Muscle of arm (tissue), 12 donors: ENCODE measurements around the gene BSND. TPM values are rescaled to one million over a fixed set of nuclear protein-coding genes. Genes with fewer than 3 reads are reported as not detected.
A peak's percentile ranks its signal among the peaks of the same experiment; 100 is the strongest.
"Not testable (repeated sequence)": the region's sequence is repeated elsewhere in the genome, so short reads cannot be mapped to it uniquely, and the experiment has no call there.

Source experiments
- DNase-seq: peaks from one replicate; pipeline ENCODE4 v3.0.0-alpha.2; 2013
- polyA plus RNA-seq, 12 donors: library from polyadenylated mRNA; unstranded; fragments of 120-200 nt; gene quantifications; one replicate each; pipeline ENCODE4 v1.2.1, GENCODE V29; 2013; ENCODE audit not compliant: insufficient read length in 12 of 12

BSND gene
- polyA plus RNA-seq, 12 donors, result 0.03 to 0.07 (median 0.05) TPM; not detected in 6

GRCh38 chr1:55015731-55016620 lies 17.2 kb downstream of the BSND start:
- DNase-seq, result no peak

GRCh38 chr1:55018395-55018794 lies 19.7 kb downstream of the BSND start:
- DNase-seq, result no peak

GRCh38 chr1:55021942-55022546 lies 23.3 kb downstream of the BSND start:
- peak; percentile 72 for DNase-seq

GRCh38 chr1:55024163-55024562 lies 25.4 kb downstream of the BSND start:
- not testable (repeated sequence) for DNase-seq

- not testable (repeated sequence) for DNase-seq
Measured at GRCh38 chr1:55026682-55027081, 27.9 kb downstream of the BSND start.

GRCh38 chr1:55031098-55031497 lies 32.4 kb downstream of the BSND start:
- not testable (repeated sequence) for DNase-seq

- DNase-seq, result no peak
Measured at GRCh38 chr1:55033265-55033614, 34.5 kb downstream of the BSND start.

- DNase-seq, result no peak
Measured at GRCh38 chr1:55034476-55035133, 35.9 kb downstream of the BSND start.

- DNase-seq, result no peak
Measured at GRCh38 chr1:55035904-55036303, 37.2 kb downstream of the BSND start.

- DNase-seq, result no peak
Measured at GRCh38 chr1:55037733-55038551, 39.2 kb downstream of the BSND start.

GRCh38 chr1:55038552-55038838 lies 39.8 kb downstream of the BSND start:
- no peak for DNase-seq

- no peak for DNase-seq
Measured at GRCh38 chr1:55038974-55039341, 40.2 kb downstream of the BSND start.

GRCh38 chr1:55039342-55040082 lies 40.8 kb downstream of the BSND start, which contains the start of gene PCSK9:
Gene PCSK9, plus strand, starts transcription at chr1:55039548. Its CDS starts 290 bp downstream, at chr1:55039838.
- peak; percentile 38 for DNase-seq

- no peak for DNase-seq
Measured at GRCh38 chr1:55040083-55040932, 41.6 kb downstream of the BSND start.

GRCh38 chr1:55040933-55041494 lies 42.3 kb downstream of the BSND start:
- no peak for DNase-seq

- DNase-seq, result no peak
Measured at GRCh38 chr1:55041613-55042012, 42.9 kb downstream of the BSND start.

- no peak for DNase-seq
Measured at GRCh38 chr1:55043011-55043410, 44.3 kb downstream of the BSND start.

- no peak for DNase-seq
Measured at GRCh38 chr1:55043726-55044125, 45.0 kb downstream of the BSND start.

- DNase-seq, result no peak
Measured at GRCh38 chr1:55044617-55045397, 46.1 kb downstream of the BSND start.
